Measurements from ENCODE around the gene ASCC1. TPM values are rescaled to one million over a fixed set of nuclear protein-coding genes. Genes with fewer than 3 reads are reported as not detected.

Gene ASCC1
- total and polyA plus RNA-seq, 2 of the 13 experiments (the other 11 are each of a cell fraction or from before 2014, with no cell fraction given) = 21.6 to 30.1 TPM

DNA sequence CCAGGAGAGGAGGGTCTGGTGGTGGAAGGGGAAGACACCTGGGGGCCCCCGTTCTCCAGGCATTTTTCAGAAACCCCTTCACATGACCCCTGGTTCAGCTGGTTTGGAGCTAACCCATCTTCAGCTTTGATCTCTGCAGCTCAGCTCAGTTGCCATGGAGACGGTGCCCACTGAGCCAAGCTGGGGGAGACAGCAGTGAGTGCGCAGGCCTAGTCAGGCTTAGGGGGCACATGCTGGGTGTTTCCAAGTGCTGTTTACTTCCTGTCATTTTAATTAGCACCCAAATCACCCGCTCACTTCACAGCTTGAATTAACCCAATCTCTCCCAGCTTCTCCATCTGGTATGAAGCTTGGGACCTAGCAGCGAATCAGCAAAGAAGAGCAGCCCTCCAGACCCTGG is 136.7 kb downstream of the ASCC1 start (continued):
- TF ChIP-seq, protein P1, sequence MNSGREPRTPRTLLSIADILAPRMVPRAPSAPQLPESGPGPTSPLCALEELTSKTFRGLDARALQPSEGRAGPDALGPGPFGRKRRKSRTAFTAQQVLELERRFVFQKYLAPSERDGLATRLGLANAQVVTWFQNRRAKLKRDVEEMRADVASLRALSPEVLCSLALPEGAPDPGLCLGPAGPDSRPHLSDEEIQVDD (CRISPR knock-in tag; IDR thresholded peaks at IDR 0.05; ENCODE audit: borderline replicate concordance) = no peak
- TF ChIP-seq, protein P2, sequence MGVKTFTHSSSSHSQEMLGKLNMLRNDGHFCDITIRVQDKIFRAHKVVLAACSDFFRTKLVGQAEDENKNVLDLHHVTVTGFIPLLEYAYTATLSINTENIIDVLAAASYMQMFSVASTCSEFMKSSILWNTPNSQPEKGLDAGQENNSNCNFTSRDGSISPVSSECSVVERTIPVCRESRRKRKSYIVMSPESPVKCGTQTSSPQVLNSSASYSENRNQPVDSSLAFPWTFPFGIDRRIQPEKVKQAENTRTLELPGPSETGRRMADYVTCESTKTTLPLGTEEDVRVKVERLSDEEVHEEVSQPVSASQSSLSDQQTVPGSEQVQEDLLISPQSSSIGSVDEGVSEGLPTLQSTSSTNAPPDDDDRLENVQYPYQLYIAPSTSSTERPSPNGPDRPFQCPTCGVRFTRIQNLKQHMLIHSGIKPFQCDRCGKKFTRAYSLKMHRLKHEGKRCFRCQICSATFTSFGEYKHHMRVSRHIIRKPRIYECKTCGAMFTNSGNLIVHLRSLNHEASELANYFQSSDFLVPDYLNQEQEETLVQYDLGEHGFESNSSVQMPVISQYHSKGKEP (CRISPR knock-in tag; IDR thresholded peaks at IDR 0.05) = no peak
- TF ChIP-seq ZNF570 (CRISPR knock-in tag; IDR thresholded peaks at IDR 0.05; ENCODE audit: borderline replicate concordance) (no peak), ZNF10 (CRISPR knock-in tag; IDR thresholded peaks at IDR 0.05; ENCODE audit: borderline replicate concordance, low read depth) (no peak), HCFC1 (IDR thresholded peaks at IDR 0.05; ENCODE audit: low read depth, low read length) (no peak), NFATC3 (CRISPR knock-in tag; IDR thresholded peaks at IDR 0.05) (no peak), ZNF225 (CRISPR knock-in tag; IDR thresholded peaks at IDR 0.05) (no peak), SMAD9 (CRISPR knock-in tag; IDR thresholded peaks at IDR 0.05) (no peak), CCDC6 (CRISPR knock-in tag; IDR thresholded peaks at IDR 0.05) (no peak), ZSCAN9 (CRISPR knock-in tag; IDR thresholded peaks at IDR 0.05; ENCODE audit: borderline replicate concordance) (no peak)
- TF ChIP-seq, protein P3, sequence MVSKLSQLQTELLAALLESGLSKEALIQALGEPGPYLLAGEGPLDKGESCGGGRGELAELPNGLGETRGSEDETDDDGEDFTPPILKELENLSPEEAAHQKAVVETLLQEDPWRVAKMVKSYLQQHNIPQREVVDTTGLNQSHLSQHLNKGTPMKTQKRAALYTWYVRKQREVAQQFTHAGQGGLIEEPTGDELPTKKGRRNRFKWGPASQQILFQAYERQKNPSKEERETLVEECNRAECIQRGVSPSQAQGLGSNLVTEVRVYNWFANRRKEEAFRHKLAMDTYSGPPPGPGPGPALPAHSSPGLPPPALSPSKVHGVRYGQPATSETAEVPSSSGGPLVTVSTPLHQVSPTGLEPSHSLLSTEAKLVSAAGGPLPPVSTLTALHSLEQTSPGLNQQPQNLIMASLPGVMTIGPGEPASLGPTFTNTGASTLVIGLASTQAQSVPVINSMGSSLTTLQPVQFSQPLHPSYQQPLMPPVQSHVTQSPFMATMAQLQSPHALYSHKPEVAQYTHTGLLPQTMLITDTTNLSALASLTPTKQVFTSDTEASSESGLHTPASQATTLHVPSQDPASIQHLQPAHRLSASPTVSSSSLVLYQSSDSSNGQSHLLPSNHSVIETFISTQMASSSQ (IDR thresholded peaks at IDR 0.05; ENCODE audit: low read depth) = no peak
- TF ChIP-seq, protein P3 (CRISPR knock-in tag; IDR thresholded peaks at IDR 0.05; ENCODE audit: borderline replicate concordance) = no peak
- TF ChIP-seq, protein P4, sequence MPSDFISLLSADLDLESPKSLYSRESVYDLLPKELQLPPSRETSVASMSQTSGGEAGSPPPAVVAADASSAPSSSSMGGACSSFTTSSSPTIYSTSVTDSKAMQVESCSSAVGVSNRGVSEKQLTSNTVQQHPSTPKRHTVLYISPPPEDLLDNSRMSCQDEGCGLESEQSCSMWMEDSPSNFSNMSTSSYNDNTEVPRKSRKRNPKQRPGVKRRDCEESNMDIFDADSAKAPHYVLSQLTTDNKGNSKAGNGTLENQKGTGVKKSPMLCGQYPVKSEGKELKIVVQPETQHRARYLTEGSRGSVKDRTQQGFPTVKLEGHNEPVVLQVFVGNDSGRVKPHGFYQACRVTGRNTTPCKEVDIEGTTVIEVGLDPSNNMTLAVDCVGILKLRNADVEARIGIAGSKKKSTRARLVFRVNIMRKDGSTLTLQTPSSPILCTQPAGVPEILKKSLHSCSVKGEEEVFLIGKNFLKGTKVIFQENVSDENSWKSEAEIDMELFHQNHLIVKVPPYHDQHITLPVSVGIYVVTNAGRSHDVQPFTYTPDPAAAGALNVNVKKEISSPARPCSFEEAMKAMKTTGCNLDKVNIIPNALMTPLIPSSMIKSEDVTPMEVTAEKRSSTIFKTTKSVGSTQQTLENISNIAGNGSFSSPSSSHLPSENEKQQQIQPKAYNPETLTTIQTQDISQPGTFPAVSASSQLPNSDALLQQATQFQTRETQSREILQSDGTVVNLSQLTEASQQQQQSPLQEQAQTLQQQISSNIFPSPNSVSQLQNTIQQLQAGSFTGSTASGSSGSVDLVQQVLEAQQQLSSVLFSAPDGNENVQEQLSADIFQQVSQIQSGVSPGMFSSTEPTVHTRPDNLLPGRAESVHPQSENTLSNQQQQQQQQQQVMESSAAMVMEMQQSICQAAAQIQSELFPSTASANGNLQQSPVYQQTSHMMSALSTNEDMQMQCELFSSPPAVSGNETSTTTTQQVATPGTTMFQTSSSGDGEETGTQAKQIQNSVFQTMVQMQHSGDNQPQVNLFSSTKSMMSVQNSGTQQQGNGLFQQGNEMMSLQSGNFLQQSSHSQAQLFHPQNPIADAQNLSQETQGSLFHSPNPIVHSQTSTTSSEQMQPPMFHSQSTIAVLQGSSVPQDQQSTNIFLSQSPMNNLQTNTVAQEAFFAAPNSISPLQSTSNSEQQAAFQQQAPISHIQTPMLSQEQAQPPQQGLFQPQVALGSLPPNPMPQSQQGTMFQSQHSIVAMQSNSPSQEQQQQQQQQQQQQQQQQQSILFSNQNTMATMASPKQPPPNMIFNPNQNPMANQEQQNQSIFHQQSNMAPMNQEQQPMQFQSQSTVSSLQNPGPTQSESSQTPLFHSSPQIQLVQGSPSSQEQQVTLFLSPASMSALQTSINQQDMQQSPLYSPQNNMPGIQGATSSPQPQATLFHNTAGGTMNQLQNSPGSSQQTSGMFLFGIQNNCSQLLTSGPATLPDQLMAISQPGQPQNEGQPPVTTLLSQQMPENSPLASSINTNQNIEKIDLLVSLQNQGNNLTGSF (CRISPR knock-in tag; IDR thresholded peaks at IDR 0.05) = no peak
- TF ChIP-seq, protein P5, sequence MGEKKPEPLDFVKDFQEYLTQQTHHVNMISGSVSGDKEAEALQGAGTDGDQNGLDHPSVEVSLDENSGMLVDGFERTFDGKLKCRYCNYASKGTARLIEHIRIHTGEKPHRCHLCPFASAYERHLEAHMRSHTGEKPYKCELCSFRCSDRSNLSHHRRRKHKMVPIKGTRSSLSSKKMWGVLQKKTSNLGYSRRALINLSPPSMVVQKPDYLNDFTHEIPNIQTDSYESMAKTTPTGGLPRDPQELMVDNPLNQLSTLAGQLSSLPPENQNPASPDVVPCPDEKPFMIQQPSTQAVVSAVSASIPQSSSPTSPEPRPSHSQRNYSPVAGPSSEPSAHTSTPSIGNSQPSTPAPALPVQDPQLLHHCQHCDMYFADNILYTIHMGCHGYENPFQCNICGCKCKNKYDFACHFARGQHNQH (CRISPR knock-in tag; IDR thresholded peaks at IDR 0.05) = no peak

Measured in HepG2 (cell line).